Keratinocyte (primary cell): ENCODE results near the gene AKAP13. TPM values are rescaled to one million over a fixed set of nuclear protein-coding genes. Genes with fewer than 3 reads are reported as not detected.
A peak's percentile ranks its signal among the peaks of the same experiment; 100 is the strongest.

Source experiments
- DNase-seq: peaks from one replicate; pipeline ENCODE4 v3.0.0-alpha.2; 2011; ENCODE audit warnings: low read depth, missing footprints, low spot score
- FAIRE-seq: peaks from 2 replicates; lab custom pipeline; 2011; peaks lifted over from hg19 to GRCh38; lab: Jason Lieb, UNC
- H2AFZ ChIP-seq: 2 replicates; pipeline ENCODE4 v1.6.0; 2012; ENCODE audit warnings: low read length, control low read depth, inconsistent platforms; ENCODE audit not compliant: control insufficient read depth
- H3K27ac ChIP-seq: 2 replicates; pipeline ENCODE4 v1.5.1; 2011; ENCODE audit warnings: low read length; ENCODE audit not compliant: control insufficient read depth, insufficient read depth
- H3K27me3 ChIP-seq: 3 replicates; pipeline ENCODE4 v1.6.0; 2011; ENCODE audit warnings: low read length; ENCODE audit not compliant: control insufficient read depth, insufficient read depth; ENCODE audit errors: extremely low read depth
- H3K36me3 ChIP-seq, 2 experiments: 2 replicates in 1 of 2; 3 replicates in 1 of 2; pipeline ENCODE4 v1.5.1; 2011; ENCODE audit warnings: low read length in 2 of 2, mild to moderate bottlenecking in 1 of 2; ENCODE audit not compliant: control insufficient read depth in 2 of 2, insufficient read depth in 2 of 2; ENCODE audit errors: extremely low read depth in 1 of 2
- H3K4me1 ChIP-seq: 3 replicates; pipeline ENCODE4 v1.5.1; 2011; ENCODE audit warnings: low read length; ENCODE audit not compliant: control insufficient read depth, insufficient read depth; ENCODE audit errors: extremely low read depth
- H3K4me2 ChIP-seq: 3 replicates; pipeline ENCODE4 v1.6.0; 2011; ENCODE audit warnings: low read depth, low read length; ENCODE audit not compliant: control insufficient read depth, insufficient read depth; ENCODE audit errors: extremely low read depth
- H3K4me3 ChIP-seq, 3 experiments: fragments of 200-600 bp in 1 of 3; sonication (generic) in 1 of 3; 2 replicates in 2 of 3; 3 replicates in 1 of 3; pipeline ENCODE4 v1.5.1; 2011 to 2016; ENCODE audit warnings: low read length in 3 of 3, mild to moderate bottlenecking in 3 of 3, control low read depth in 2 of 3, inconsistent platforms in 1 of 3, low read depth in 1 of 3, mixed read lengths in 1 of 3, mixed run types in 1 of 3, moderate library complexity in 1 of 3; ENCODE audit not compliant: control insufficient read depth in 2 of 3, insufficient read depth in 2 of 3; ENCODE audit errors: extremely low read depth in 1 of 3
- H3K79me2 ChIP-seq: 2 replicates; pipeline ENCODE4 v1.6.0; 2012; ENCODE audit warnings: low read length; ENCODE audit not compliant: control insufficient read depth, insufficient read depth
- H3K9ac ChIP-seq: 3 replicates; pipeline ENCODE4 v1.6.0; 2011; ENCODE audit warnings: low read length; ENCODE audit not compliant: control insufficient read depth, insufficient read depth; ENCODE audit errors: extremely low read depth
- H3K9me1 ChIP-seq: 3 replicates; pipeline ENCODE4 v1.6.0; 2011; ENCODE audit warnings: low read length; ENCODE audit not compliant: control insufficient read depth, insufficient read depth; ENCODE audit errors: extremely low read depth
- H3K9me3 ChIP-seq: 2 replicates; pipeline ENCODE4 v1.5.1; 2012; ENCODE audit warnings: low read depth, low read length; ENCODE audit not compliant: control insufficient read depth
- H4K20me1 ChIP-seq: 3 replicates; pipeline ENCODE4 v1.6.0; 2011; ENCODE audit warnings: low read length; ENCODE audit not compliant: control insufficient read depth, insufficient read depth; ENCODE audit errors: extremely low read depth
- EZH2 ChIP-seq: IDR thresholded peaks from one replicate; pipeline ENCODE4 v1.6.1; 2012; ENCODE audit warnings: inconsistent platforms, mild to moderate bottlenecking, low read length, moderate library complexity
- dilution Hi-C: fragments of 300-500 bp; cut with MboI; formaldehyde crosslinking; loops from one replicate; pipeline ENCODE4 v1.7.0; 2020; ENCODE audit warnings: low sequenced_read_pairs; ENCODE audit not compliant: extremely low pct_ligation_motif_present
- polyA plus RNA-seq, 5 experiments: library from polyadenylated mRNA; depleted of rRNA in 3 of 5; stranded (reverse) in 3 of 5; stranded (forward) in 1 of 5; unstranded in 1 of 5; fragments of >200 nt; gene quantifications; 1 replicate in 1 of 5; 2 replicates in 3 of 5; 3 replicates in 1 of 5; pipeline versions ENCODE4 v1.2.1 to v1.2.3, GENCODE V29; 2011 to 2012; ENCODE audit warnings: missing spikeins in 2 of 5, low read depth in 1 of 5, low replicate concordance in 1 of 5
- TF ChIP-seq, protein P1 (sequence below), 3 experiments: IDR thresholded peaks in 1 of 3; conservative IDR thresholded peaks in 1 of 3; optimal IDR thresholded peaks in 1 of 3; 2 replicates in 2 of 3; 3 replicates in 1 of 3; pipeline versions ENCODE3 to v1.5.1; 2011; ENCODE audit warnings: low read length in 3 of 3, mild to moderate bottlenecking in 3 of 3, moderate library complexity in 2 of 3, control low read depth in 1 of 3, inconsistent platforms in 1 of 3; ENCODE audit not compliant: insufficient read depth in 2 of 3; ENCODE audit errors: extremely low read depth in 1 of 3

The AKAP13 gene
- polyA plus RNA-seq, 1 donor (not counting 4 experiments of a cell fraction or from before 2014, with no cell fraction given): 16.7 TPM

DNA sequence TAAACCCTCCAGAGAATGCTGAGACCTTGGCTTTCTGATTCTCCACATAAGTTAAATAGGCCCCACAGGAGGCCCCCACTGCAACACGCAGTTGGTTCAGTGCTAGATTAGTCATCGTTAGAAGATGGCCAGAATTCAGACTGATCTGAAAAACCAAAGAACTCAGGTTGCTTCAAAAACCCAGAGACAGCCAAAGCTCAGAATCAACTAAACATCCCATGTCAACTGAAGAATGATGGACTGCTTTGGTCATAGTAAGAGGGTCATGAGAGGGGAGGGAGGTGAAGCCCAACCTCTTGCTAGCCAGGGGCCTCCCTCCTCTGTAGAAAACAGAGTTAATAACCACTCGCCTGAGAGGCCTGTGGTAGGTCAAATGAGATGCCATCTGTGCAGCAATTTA lies 93.1 kb downstream of the AKAP13 start:
- Histone ChIP-seq H2AFZ (no peak overlapping the region), H3K9me1 (no peaks in the 10 kb centered on the region), H3K4me2 (peak overlapping the region; percentile 11), H3K9me3 (no peaks in the 10 kb centered on the region), H3K9ac (no peak overlapping the region), H3K4me3 (no peak overlapping the region), H3K36me3 (no peaks in the 10 kb centered on the region), H3K27me3 (no peaks in the 10 kb centered on the region), H4K20me1 (no peaks in the 10 kb centered on the region), H3K79me2 (peaks cover 46% of the 10 kb centered on the region), H3K4me1 (peaks cover 54% of the 10 kb centered on the region), H3K27ac (peak overlapping the region; percentile 45)
- dilution Hi-C loops: no loop called here
- FAIRE-seq (no peak), DNase-seq (no peak)
- TF ChIP-seq, protein P1, sequence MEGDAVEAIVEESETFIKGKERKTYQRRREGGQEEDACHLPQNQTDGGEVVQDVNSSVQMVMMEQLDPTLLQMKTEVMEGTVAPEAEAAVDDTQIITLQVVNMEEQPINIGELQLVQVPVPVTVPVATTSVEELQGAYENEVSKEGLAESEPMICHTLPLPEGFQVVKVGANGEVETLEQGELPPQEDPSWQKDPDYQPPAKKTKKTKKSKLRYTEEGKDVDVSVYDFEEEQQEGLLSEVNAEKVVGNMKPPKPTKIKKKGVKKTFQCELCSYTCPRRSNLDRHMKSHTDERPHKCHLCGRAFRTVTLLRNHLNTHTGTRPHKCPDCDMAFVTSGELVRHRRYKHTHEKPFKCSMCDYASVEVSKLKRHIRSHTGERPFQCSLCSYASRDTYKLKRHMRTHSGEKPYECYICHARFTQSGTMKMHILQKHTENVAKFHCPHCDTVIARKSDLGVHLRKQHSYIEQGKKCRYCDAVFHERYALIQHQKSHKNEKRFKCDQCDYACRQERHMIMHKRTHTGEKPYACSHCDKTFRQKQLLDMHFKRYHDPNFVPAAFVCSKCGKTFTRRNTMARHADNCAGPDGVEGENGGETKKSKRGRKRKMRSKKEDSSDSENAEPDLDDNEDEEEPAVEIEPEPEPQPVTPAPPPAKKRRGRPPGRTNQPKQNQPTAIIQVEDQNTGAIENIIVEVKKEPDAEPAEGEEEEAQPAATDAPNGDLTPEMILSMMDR (optimal IDR thresholded peaks at IDR 0.05 in 1 of 3, IDR thresholded peaks at IDR 0.05 in 1 of 3, conservative IDR thresholded peaks at IDR 0.05 in 1 of 3; ENCODE audit: extremely low read depth in 1 of 3, insufficient read depth in 2 of 3, low read length in 3 of 3): no peak
- TF ChIP-seq EZH2: no peak

DNA sequence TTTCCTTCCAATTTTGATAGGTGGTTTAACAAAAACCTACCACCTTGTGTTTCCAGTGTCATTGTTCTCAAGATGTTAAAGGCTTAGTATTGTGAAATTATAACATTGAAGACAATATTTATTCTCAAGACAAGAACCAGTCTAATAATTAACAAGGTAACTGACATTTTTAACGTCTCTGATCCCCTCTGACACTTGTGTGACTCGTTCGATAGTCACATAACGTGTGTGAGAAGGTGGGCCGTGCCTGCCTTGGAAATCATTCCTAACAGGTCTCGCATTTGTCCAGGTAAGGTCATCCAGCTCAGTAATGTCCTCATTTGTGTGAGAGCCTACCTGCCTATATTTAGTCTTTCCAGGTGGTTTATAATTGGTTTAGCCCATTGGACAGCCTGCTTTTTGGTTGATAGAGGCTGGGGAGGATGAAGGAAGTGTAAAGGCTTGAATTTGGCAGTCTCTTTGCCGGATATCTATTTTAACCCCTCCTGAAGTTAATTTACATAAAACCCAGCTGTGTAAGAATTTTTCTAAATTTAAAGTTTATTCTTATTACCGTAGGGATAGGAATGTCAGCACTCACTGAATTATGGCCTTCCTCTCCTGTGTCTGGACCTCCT lies 94.4 kb downstream of the AKAP13 start:
- Histone ChIP-seq H3K27ac (peak overlapping the region; percentile 65), H3K36me3 (no peaks in the 10 kb centered on the region), H4K20me1 (no peaks in the 10 kb centered on the region), H3K79me2 (peaks cover 46% of the 10 kb centered on the region), H3K4me1 (peaks cover 67% of the 10 kb centered on the region), H3K27me3 (no peaks in the 10 kb centered on the region), H3K9ac (no peak overlapping the region), H3K4me3 (no peak overlapping the region), H3K4me2 (peak overlapping the region; percentile 33), H3K9me1 (no peaks in the 10 kb centered on the region), H2AFZ (no peak overlapping the region), H3K9me3 (no peaks in the 10 kb centered on the region)
- DNase-seq (no peak), FAIRE-seq (no peak)
- dilution Hi-C loops: no loop called here
- TF ChIP-seq, protein P1 (optimal IDR thresholded peaks at IDR 0.05 in 1 of 3, IDR thresholded peaks at IDR 0.05 in 1 of 3, conservative IDR thresholded peaks at IDR 0.05 in 1 of 3; ENCODE audit: extremely low read depth in 1 of 3, insufficient read depth in 2 of 3, low read length in 3 of 3): no peak
- no peak for TF ChIP-seq EZH2
